Fibroblast of mammary gland (primary cell): Measurements from ENCODE around the gene NET1.
A peak's percentile ranks its signal among the peaks of the same experiment; 100 is the strongest.
"Not testable (repeated sequence)": the region's sequence is repeated elsewhere in the genome, so short reads cannot be mapped to it uniquely, and the experiment has no call there.

ENCODE experiments used
- DNase-seq: peaks from one replicate; pipeline ENCODE4 v3.0.0-alpha.2; 2010; ENCODE audit warnings: low read depth
- H3K4me3 ChIP-seq: 2 replicates; pipeline ENCODE4 v1.5.1; 2011; ENCODE audit warnings: low read depth, mild to moderate bottlenecking, low read length, moderate library complexity; ENCODE audit not compliant: control insufficient read depth
- CTCF ChIP-seq: conservative IDR thresholded peaks from 2 replicates; pipeline ENCODE4 v1.5.1; 2011; ENCODE audit warnings: low read depth, low read length, inconsistent platforms; ENCODE audit not compliant: control insufficient read depth, insufficient read depth

The NET1 gene

GRCh38 chr10:5399332-5399731 is 13.0 kb upstream of the NET1 start:
- no peak for DNase-seq
- H3K4me3 ChIP-seq, result no peak overlapping the region
- TF ChIP-seq CTCF, result no peak

DNA sequence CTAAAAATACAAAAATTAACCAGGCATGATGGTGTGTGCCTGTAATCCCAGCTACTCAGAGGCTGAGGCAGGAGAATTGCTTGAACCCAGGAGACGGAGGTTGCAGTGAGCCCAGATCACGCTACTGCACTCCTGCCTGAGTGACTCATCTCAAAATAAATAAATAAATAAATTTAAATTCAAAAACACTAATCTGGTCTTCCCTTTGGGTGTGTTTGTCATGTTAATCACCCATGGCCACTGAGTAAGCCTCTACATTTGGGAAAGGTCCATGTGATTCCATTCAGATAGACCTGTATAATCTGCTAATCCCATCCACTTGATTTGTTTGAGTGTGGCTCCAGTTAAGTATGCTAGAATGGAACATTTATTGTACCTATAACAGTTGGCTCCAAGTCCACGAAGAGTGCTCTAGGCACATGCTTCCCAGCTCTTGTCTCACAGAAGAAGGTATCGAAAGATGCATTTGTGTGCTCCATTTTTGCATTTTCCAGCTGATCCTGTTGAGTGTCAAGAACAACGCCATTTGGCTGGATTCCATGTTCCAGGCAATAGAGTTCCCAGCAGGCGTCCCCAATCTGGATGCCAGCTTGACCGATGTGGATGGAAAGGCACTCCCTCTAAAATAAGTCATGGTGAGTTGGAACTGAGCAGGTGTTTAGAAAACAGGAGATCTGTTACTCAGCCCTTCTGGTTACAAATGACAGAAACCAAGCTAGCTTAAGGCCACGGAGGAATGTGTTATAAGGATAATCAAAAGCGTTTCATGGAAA is 11.7 kb upstream of the NET1 start:
- no peak overlapping the region for H3K4me3 ChIP-seq
- TF ChIP-seq CTCF, result no peak
- no peak for DNase-seq

- DNase-seq, result no peak
- H3K4me3 ChIP-seq, result no peak overlapping the region
- no peak for TF ChIP-seq CTCF
Measured at GRCh38 chr10:5402798-5403197, 9.6 kb upstream of the NET1 start.

DNA sequence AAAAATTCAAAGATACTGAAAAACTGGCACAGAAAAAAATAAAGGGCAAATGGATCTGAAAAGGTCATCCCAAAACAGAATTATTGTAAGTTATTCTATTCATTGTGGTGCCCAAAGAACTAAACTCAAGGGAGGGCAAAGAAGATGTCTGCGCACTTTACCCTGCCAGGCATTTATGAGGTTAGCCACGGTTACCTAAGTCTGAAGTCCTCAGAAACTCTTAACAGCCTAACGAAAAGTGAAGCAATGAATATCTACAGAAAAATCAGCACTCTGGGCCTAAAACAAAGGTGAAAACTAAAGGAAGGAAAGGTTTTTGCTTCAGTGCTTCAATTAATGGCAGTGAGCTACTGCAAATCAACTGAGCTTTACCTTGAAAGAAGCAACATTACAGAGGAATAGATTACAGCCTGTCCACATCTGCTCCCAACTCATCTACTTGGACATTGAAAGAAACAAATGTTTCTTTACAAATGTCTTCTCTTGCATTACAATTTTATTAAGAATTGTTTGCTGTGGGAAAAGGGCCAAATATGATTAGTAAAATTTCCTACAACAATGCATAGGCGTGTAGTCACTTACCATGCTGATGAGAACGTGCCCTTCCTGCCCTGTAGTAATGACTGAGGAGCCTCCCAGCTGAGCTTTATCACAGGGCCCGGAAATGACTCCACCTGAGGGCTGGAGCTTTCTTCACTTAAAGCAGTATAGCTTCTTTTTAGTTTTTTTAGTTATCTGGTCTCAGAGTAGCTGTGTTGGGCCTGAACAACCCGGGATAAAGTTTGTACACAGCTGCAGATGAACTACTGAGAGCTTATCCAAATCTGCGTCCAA is 7.9 kb upstream of the NET1 start, which contains the start of gene TUBAL3:
TUBAL3 (minus strand) TSS at position 621 of the 834 bp plus-strand sequence; CDS start at position 585, 36 bp downstream.
- no peak within 1 kb of the TSS for H3K4me3 ChIP-seq
- TF ChIP-seq CTCF, result no peak
- no peak for DNase-seq

DNA sequence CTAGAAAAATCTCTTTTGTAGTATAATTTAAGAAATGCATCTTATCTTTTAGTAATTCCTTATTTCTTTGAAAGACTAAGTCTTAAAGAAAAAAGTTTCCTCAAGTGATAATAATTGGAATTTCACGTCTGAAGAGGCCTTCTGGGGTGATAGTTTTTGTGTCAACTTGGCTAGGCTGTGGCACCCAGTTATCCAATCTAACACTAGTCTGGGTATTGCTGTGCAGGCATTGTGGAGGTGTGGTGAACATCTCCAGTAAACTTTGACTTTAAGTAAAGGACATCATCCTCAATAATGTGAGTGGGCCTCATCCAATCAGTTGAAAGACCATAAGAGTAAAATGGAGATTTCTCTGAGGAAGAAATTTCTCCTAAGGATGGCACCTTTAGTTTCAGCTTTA is 5.4 kb upstream of the NET1 start:
- no peak for DNase-seq
- no peak overlapping the region for H3K4me3 ChIP-seq
- no peak for TF ChIP-seq CTCF

GRCh38 chr10:5410787-5411186 is 1.6 kb upstream of the NET1 start:
- DNase-seq, H3K4me3 ChIP-seq: not testable (repeated sequence)

- TF ChIP-seq CTCF, result no peak
- peak overlapping the region; percentile 72 for H3K4me3 ChIP-seq
- DNase-seq, result peak; percentile 57
Measured at GRCh38 chr10:5411941-5412276, 448 bp upstream of the NET1 start.
